Karpas-422 (cell line): ENCODE results near the gene EVPL. TPM values are rescaled to one million over a fixed set of nuclear protein-coding genes. Genes with fewer than 3 reads are reported as not detected.

Experiments used
- DNase-seq: peaks from one replicate; pipeline ENCODE4 v3.0.0-alpha.2; 2015
- H2AFZ ChIP-seq: fragments of 200-600 bp; sonication (generic); 2 replicates; pipeline ENCODE4 v1.6.1; 2014; ENCODE audit warnings: antibody characterized with exemption, low read length, mixed read lengths
- H3K27ac ChIP-seq: fragments of 200-600 bp; sonication (generic); 2 replicates; pipeline ENCODE4 v1.5.1; 2014; ENCODE audit warnings: mild to moderate bottlenecking, low read length, moderate library complexity
- H3K27me3 ChIP-seq: fragments of 200-600 bp; sonication (generic); 2 replicates; pipeline ENCODE4 v1.6.1; 2014; ENCODE audit warnings: low read length, mixed read lengths
- H3K36me3 ChIP-seq: fragments of 200-600 bp; sonication (generic); 2 replicates; pipeline ENCODE4 v1.6.1; 2014; ENCODE audit warnings: low read length, mixed read lengths; ENCODE audit not compliant: insufficient read depth
- H3K4me1 ChIP-seq: fragments of 200-600 bp; sonication (generic); 2 replicates; pipeline ENCODE4 v1.6.1; 2014; ENCODE audit warnings: mild to moderate bottlenecking, low read length, mixed read lengths
- H3K4me2 ChIP-seq: fragments of 200-600 bp; sonication (generic); 2 replicates; pipeline ENCODE4 v1.6.1; 2014; ENCODE audit warnings: low read length, low read depth, mild to moderate bottlenecking; ENCODE audit not compliant: poor library complexity, severe bottlenecking
- H3K4me3 ChIP-seq: fragments of 200-600 bp; sonication (generic); 2 replicates; pipeline ENCODE4 v1.5.1; 2014; ENCODE audit warnings: mild to moderate bottlenecking, antibody characterized with exemption, low read length, mixed read lengths
- H3K79me2 ChIP-seq: fragments of 200-600 bp; sonication (generic); 2 replicates; pipeline ENCODE4 v1.6.1; 2014; ENCODE audit warnings: mild to moderate bottlenecking, low read length, mixed read lengths
- H3K9ac ChIP-seq: fragments of 200-600 bp; sonication (generic); 2 replicates; pipeline ENCODE4 v1.6.0; 2014; ENCODE audit warnings: low read length
- H3K9me2 ChIP-seq: fragments of 200-600 bp; sonication (generic), shearing (Covaris generic); replicated peaks from 2 replicates; pipeline ENCODE4 v1.6.0; 2014; ENCODE audit warnings: mild to moderate bottlenecking, low read length, moderate library complexity; ENCODE audit not compliant: insufficient read depth
- H3K9me3 ChIP-seq: fragments of 300-700, 200-600 bp; sonication (generic); 2 replicates; pipeline ENCODE4 v1.6.1; 2014; ENCODE audit warnings: low read length, mixed read lengths
- H4K20me1 ChIP-seq: fragments of 200-600 bp; sonication (generic); 2 replicates; pipeline ENCODE4 v1.6.1; 2014; ENCODE audit warnings: mild to moderate bottlenecking, antibody characterized with exemption, low read length, low read depth; ENCODE audit not compliant: insufficient read depth
- total RNA-seq: library from RNA; depleted of rRNA; stranded (reverse); fragments of >200 nt; shearing (Covaris generic); gene quantifications from 2 replicates; pipeline ENCODE4 v1.2.3, GENCODE V29; 2014; ENCODE audit warnings: low replicate concordance

The EVPL gene
- total RNA-seq, 1 experiment from 2014 or later = 0.07 TPM

DNA sequence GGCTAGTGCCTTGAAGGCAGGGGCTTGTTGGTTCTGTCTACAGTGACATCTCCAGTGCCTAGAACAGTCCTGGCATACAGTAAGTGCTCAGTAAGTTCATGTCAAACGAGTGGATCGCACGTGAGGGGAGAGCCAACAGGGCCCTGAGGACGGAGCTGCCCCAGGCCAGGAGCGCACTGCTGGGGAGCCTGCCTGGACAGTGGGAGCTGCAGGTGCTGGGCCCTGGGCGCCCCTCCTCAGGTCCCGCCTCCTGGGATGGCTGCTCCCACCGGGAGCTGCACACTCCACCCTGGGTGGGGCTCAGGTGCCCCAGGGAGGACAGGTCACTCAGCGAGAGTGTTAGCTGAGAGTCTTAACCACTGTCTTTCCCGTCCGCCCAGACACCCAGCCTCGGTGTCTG is 1.8 kb downstream of the EVPL start:
- Histone ChIP-seq H3K36me3 (no peaks in the 10 kb centered on the region), H3K9me2 (no peaks in the 10 kb centered on the region), H3K9me3 (no peaks in the 10 kb centered on the region), H3K4me1 (peaks cover 6% of the 10 kb centered on the region), H3K27ac (no peak overlapping the region), H3K4me2 (no peak overlapping the region), H4K20me1 (no peaks in the 10 kb centered on the region), H3K9ac (no peak overlapping the region), H3K79me2 (no peaks in the 10 kb centered on the region), H2AFZ (no peak overlapping the region), H3K27me3 (no peaks in the 10 kb centered on the region), H3K4me3 (no peak overlapping the region)
- DNase-seq = no peak

GRCh38 chr17:76024353-76024752 is 2.8 kb downstream of the EVPL start:
- no peak overlapping the region for H3K4me2 ChIP-seq
- H4K20me1 ChIP-seq = no peaks in the 10 kb centered on the region
- H3K79me2 ChIP-seq = no peaks in the 10 kb centered on the region
- no peaks in the 10 kb centered on the region for H3K36me3 ChIP-seq
- H3K4me1 ChIP-seq = peaks cover 11% of the 10 kb centered on the region
- no peak overlapping the region for H3K9ac ChIP-seq
- H2AFZ ChIP-seq = no peak overlapping the region
- no peaks in the 10 kb centered on the region for H3K9me3 ChIP-seq
- no peaks in the 10 kb centered on the region for H3K9me2 ChIP-seq
- H3K27ac ChIP-seq = no peak overlapping the region
- H3K27me3 ChIP-seq = no peaks in the 10 kb centered on the region
- no peak for DNase-seq
- H3K4me3 ChIP-seq = no peak overlapping the region

DNA sequence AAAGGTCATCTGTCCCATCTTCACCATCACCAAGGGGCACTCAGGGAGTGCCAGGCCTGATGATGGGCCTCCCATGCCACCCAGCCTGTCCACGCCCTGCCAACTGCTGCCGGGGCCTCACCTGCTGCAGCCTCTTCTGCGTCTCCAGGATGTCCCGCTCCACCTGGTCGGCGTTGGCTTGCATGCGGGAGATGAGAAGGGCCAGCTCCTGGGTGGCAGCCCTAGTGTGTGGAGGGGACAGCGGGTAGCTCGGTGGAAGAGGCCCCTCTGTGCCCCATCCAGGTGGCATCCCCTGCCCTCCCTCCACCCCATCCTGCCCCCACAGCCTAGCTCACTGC is 3.2 kb downstream of the EVPL start:
- no peak overlapping the region for H3K4me3 ChIP-seq
- H4K20me1 ChIP-seq = no peaks in the 10 kb centered on the region
- H3K79me2 ChIP-seq = no peaks in the 10 kb centered on the region
- no peaks in the 10 kb centered on the region for H3K9me2 ChIP-seq
- no peak overlapping the region for H2AFZ ChIP-seq
- H3K27me3 ChIP-seq = no peaks in the 10 kb centered on the region
- H3K9ac ChIP-seq = no peak overlapping the region
- H3K27ac ChIP-seq = no peak overlapping the region
- DNase-seq = no peak
- no peaks in the 10 kb centered on the region for H3K9me3 ChIP-seq
- peaks cover 11% of the 10 kb centered on the region for H3K4me1 ChIP-seq
- H3K4me2 ChIP-seq = no peak overlapping the region
- H3K36me3 ChIP-seq = no peaks in the 10 kb centered on the region

DNA sequence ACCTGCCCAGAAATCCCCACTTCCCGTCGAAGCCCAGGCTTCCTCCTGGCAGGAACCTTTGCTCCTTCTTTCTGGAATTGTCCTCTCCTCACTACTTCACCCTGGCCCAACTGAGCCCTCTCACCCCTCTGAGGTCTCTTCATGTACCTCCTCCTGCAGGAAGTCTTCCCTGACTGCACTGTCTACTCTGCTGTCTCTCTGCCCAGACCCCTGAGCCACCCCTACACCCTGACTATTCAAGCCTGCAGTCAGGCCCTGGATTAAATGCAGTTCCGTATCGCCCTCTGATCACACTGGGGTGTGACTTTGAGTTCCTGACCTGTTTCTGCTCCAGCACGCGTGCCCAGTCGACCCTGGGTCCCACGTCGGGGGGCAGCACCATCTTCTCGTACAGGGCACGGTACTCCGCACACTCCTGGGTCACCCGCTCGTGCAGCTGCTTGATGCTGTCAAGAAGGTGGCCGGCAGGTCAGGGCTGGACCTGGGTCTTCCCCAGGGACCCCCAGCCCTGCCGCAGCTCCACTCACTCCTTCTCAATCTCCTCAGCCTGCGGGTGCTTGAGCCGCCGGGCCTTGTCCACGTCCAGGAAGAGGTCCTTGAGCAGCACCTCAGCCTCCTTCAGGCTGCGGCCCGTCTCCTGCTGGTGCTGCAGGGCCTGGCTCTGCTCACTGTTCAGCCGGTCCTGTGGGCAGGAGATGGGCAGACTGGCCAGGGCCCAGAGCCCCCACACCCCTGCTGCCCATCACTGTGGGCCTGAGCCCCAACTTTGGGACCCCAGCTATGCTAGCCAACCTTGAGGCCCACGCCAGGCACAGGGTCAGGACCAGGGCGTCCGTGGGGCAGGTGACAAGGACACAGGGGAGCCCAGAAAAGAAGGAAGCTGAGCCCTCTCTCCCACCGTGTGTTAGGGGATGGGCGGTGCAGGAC is 3.9 kb downstream of the EVPL start:
- H4K20me1 ChIP-seq = no peaks in the 10 kb centered on the region
- H3K36me3 ChIP-seq = no peaks in the 10 kb centered on the region
- no peak overlapping the region for H3K4me2 ChIP-seq
- H3K9ac ChIP-seq = no peak overlapping the region
- H3K4me3 ChIP-seq = no peak overlapping the region
- no peaks in the 10 kb centered on the region for H3K9me3 ChIP-seq
- H3K79me2 ChIP-seq = no peaks in the 10 kb centered on the region
- no peak overlapping the region for H2AFZ ChIP-seq
- no peak for DNase-seq
- H3K9me2 ChIP-seq = no peaks in the 10 kb centered on the region
- peaks cover 11% of the 10 kb centered on the region for H3K4me1 ChIP-seq
- no peak overlapping the region for H3K27ac ChIP-seq
- H3K27me3 ChIP-seq = no peaks in the 10 kb centered on the region

DNA sequence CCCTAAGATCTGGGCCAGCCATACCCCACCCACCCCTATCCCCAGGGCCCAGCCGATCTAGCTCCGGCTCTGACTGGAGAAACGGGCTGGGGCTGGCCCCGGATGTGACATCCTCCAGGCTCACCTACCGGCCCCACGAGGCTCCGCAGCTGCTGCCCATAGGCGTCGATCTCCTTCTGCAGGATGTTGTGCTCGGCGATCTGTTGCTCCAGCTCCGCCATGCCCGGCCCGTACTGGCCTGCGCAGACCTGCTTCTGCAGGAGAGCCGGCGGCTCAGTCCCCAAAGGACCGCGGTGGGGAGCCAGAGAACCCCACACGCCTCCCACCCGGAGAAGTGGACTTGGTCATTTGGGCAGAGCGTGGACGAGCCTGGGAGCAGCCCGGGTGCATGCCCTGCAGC is 4.8 kb downstream of the EVPL start:
- Histone ChIP-seq H3K36me3 (no peaks in the 10 kb centered on the region), H4K20me1 (no peaks in the 10 kb centered on the region), H2AFZ (no peak overlapping the region), H3K9me3 (no peaks in the 10 kb centered on the region), H3K79me2 (no peaks in the 10 kb centered on the region), H3K4me3 (no peak overlapping the region), H3K4me1 (peaks cover 11% of the 10 kb centered on the region), H3K9me2 (no peaks in the 10 kb centered on the region), H3K27ac (no peak overlapping the region), H3K4me2 (no peak overlapping the region), H3K27me3 (no peaks in the 10 kb centered on the region), H3K9ac (no peak overlapping the region)
- no peak for DNase-seq

GRCh38 chr17:76019833-76020467 is 7.2 kb downstream of the EVPL start:
- H3K9me2 ChIP-seq = no peaks in the 10 kb centered on the region
- H3K4me1 ChIP-seq = peaks cover 11% of the 10 kb centered on the region
- H3K79me2 ChIP-seq = no peaks in the 10 kb centered on the region
- no peak overlapping the region for H3K27ac ChIP-seq
- no peak overlapping the region for H3K4me3 ChIP-seq
- H3K9ac ChIP-seq = no peak overlapping the region
- no peaks in the 10 kb centered on the region for H4K20me1 ChIP-seq
- no peaks in the 10 kb centered on the region for H3K36me3 ChIP-seq
- no peak for DNase-seq
- no peak overlapping the region for H3K4me2 ChIP-seq
- no peak overlapping the region for H2AFZ ChIP-seq
- no peaks in the 10 kb centered on the region for H3K9me3 ChIP-seq
- H3K27me3 ChIP-seq = no peaks in the 10 kb centered on the region

GRCh38 chr17:76018801-76019200 is 8.3 kb downstream of the EVPL start:
- no peak for DNase-seq
- Histone ChIP-seq H3K27ac (no peak overlapping the region), H2AFZ (no peak overlapping the region), H3K4me2 (no peak overlapping the region), H3K9me2 (no peaks in the 10 kb centered on the region), H3K27me3 (no peaks in the 10 kb centered on the region), H3K36me3 (no peaks in the 10 kb centered on the region), H3K9ac (no peak overlapping the region), H3K9me3 (no peaks in the 10 kb centered on the region), H4K20me1 (no peaks in the 10 kb centered on the region), H3K4me1 (peaks cover 14% of the 10 kb centered on the region), H3K79me2 (no peaks in the 10 kb centered on the region), H3K4me3 (no peak overlapping the region)

GRCh38 chr17:76018340-76018680 is 8.8 kb downstream of the EVPL start:
- no peaks in the 10 kb centered on the region for H3K36me3 ChIP-seq
- no peaks in the 10 kb centered on the region for H4K20me1 ChIP-seq
- no peaks in the 10 kb centered on the region for H3K9me3 ChIP-seq
- no peak overlapping the region for H2AFZ ChIP-seq
- no peak for DNase-seq
- no peak overlapping the region for H3K4me3 ChIP-seq
- no peak overlapping the region for H3K9ac ChIP-seq
- no peak overlapping the region for H3K27ac ChIP-seq
- no peaks in the 10 kb centered on the region for H3K27me3 ChIP-seq
- H3K4me2 ChIP-seq = no peak overlapping the region
- H3K79me2 ChIP-seq = no peaks in the 10 kb centered on the region
- H3K9me2 ChIP-seq = no peaks in the 10 kb centered on the region
- peaks cover 14% of the 10 kb centered on the region for H3K4me1 ChIP-seq
